ENCODE measurements around the gene IPMK. TPM values are rescaled to one million over a fixed set of nuclear protein-coding genes. Genes with fewer than 3 reads are reported as not detected.

The IPMK gene
- total and polyA plus RNA-seq, 9 donors: 1.5 to 4.3 (median 2.8) TPM

DNA sequence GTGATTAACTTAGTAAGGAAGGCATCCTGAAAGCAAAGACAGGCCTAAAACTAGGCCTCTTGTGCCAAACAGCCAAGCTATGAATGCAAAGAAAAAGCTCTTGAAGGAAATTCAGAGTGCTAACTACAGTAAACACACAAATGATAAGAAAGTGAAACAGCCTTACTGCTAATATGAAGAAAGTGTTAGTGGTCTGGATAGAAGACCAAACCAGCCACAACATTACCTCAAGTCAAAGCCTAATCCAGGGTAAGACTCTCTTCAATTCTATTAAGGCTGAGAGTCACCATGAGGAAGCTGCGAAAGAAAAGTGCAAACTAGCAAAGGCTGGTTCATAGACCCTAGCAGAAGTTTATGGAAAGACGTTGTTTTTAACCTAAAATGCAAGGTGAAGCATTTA, 66.0 kb downstream of the IPMK start:
- DNase-seq: no peak
- Histone ChIP-seq H3K27me3 (no peaks in the 10 kb centered on the region), H3K27ac (no peak overlapping the region), H3K9me3 (no peaks in the 10 kb centered on the region), H3K4me3 (no peak overlapping the region), H3K36me3 (no peaks in the 10 kb centered on the region), H3K4me1 (ENCODE audit: insufficient read depth) (no peaks in the 10 kb centered on the region)
- no peak for TF ChIP-seq POLR2A (IDR thresholded peaks at IDR 0.05)
- intact Hi-C loops (cut with DNase I): no loop called here
- WGBS, 3 donors: 94 to 100% (median 99%) methylated on average over 2 of the region's 2 CpGs

DNA sequence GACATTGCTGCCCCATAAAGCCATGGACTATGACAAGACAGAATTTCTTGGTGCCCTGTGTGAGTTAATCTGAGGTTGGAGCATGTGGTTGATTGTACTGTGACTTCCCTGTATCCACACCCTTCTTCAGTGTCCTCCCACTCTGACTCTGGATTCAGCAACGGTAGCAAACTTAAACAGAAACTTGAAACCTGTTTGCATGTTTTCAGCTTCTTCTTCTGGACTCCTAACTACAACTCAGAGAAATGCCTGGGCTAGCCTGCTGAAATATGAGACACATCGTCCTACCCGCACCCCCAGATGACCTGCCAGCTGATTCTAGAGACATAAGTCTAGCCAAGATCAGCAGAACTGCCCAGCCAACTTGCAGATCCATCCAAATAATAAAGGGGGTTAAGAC, 78.4 kb downstream of the IPMK start:
- H3K4me3 ChIP-seq: no peak overlapping the region
- no peak for TF ChIP-seq POLR2A (IDR thresholded peaks at IDR 0.05)
- no peak for TF ChIP-seq EP300 (IDR thresholded peaks at IDR 0.05)
- no peak for TF ChIP-seq CTCF (IDR thresholded peaks at IDR 0.05)
- 0 to 9% (median 3%) methylated on average over 3 of the region's 3 CpGs for WGBS, 3 donors
- no peaks in the 10 kb centered on the region for H3K9me3 ChIP-seq
- H3K27ac ChIP-seq: no peak overlapping the region
- DNase-seq: no peak
- H3K36me3 ChIP-seq: no peaks in the 10 kb centered on the region
- no peaks in the 10 kb centered on the region for H3K27me3 ChIP-seq
- intact Hi-C loops (cut with DNase I): loop anchor here in 1 of 4 donors (10.0 kb wide), 1 partner anchor 106 kb away; no protein-coding TSS in a partner anchor
- peaks cover 2% of the 10 kb centered on the region for H3K4me1 ChIP-seq (ENCODE audit: insufficient read depth)

- Histone ChIP-seq H3K4me1 (ENCODE audit: insufficient read depth) (no peaks in the 10 kb centered on the region), H3K36me3 (no peaks in the 10 kb centered on the region), H3K27me3 (no peaks in the 10 kb centered on the region), H3K4me3 (no peak overlapping the region), H3K27ac (no peak overlapping the region), H3K9me3 (no peaks in the 10 kb centered on the region)
- no peak for TF ChIP-seq EP300 (IDR thresholded peaks at IDR 0.05)
- no peak for TF ChIP-seq POLR2A (IDR thresholded peaks at IDR 0.05)
- TF ChIP-seq CTCF (IDR thresholded peaks at IDR 0.05): no peak
- intact Hi-C loops (cut with DNase I): loop anchor here in 1 of 4 donors (10.0 kb wide), 1 partner anchor 111 kb away; no protein-coding TSS in a partner anchor
- 90 to 92% (median 91%) methylated on average over 7 of the region's 7 CpGs for WGBS, 3 donors
- DNase-seq: no peak
These were observed 83.5 kb downstream of the IPMK start for GRCh38 chr10:58184120-58184670.

- Histone ChIP-seq H3K27ac (no peak overlapping the region), H3K4me1 (ENCODE audit: insufficient read depth) (no peaks in the 10 kb centered on the region), H3K4me3 (no peak overlapping the region), H3K36me3 (no peaks in the 10 kb centered on the region), H3K9me3 (no peaks in the 10 kb centered on the region), H3K27me3 (no peaks in the 10 kb centered on the region)
- no peak for TF ChIP-seq POLR2A (IDR thresholded peaks at IDR 0.05)
- WGBS, 3 donors: 79 to 83% (median 79%) methylated on average over 6 of the region's 6 CpGs
- intact Hi-C loops (cut with DNase I): loop anchor here in 1 of 4 donors (10.0 kb wide), 1 partner anchor 114 kb away; no protein-coding TSS in a partner anchor
- DNase-seq: no peak
These were observed 87.0 kb downstream of the IPMK start for GRCh38 chr10:58180666-58181065.

DNA sequence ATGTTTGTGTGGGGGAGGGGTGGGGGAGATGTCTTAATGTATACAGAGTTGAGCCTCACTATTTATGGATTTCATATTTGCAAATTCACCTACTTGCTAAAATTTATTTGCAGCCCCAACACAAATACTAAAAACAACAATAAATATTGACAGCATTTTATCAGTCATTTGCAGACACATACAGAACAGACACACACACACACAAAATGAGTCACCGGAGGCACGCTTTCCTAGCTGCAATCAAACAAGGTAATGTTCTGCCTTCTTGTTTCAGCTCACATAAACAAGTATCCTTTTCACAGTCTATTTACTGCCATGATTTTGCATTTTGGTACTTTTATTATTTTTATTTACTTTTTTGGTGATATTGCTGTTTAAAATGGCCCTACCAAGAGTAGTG, 88.5 kb downstream of the IPMK start:
- TF ChIP-seq CTCF (IDR thresholded peaks at IDR 0.05) (no peak), EP300 (IDR thresholded peaks at IDR 0.05) (no peak), POLR2A (IDR thresholded peaks at IDR 0.05) (no peak)
- Histone ChIP-seq H3K27me3 (no peaks in the 10 kb centered on the region), H3K9me3 (no peaks in the 10 kb centered on the region), H3K4me3 (no peak overlapping the region), H3K36me3 (no peaks in the 10 kb centered on the region), H3K4me1 (ENCODE audit: insufficient read depth) (no peaks in the 10 kb centered on the region), H3K27ac (no peak overlapping the region)
- intact Hi-C loops (cut with DNase I): loop anchor here in 3 of 4 donors (5.0 kb wide), 1 partner anchor 113 kb away; no protein-coding TSS in a partner anchor
- DNase-seq: no peak
- 90 to 95% (median 93%) methylated on average over 2 of the region's 2 CpGs for WGBS, 3 donors

Data from ovary (tissue), 9 donors.